GM18517 (cell line): ENCODE measurements around the gene QPRT.
"Not testable (repeated sequence)": the region's sequence is repeated elsewhere in the genome, so short reads cannot be mapped to it uniquely, and the experiment has no call there.

Experiments
- ATAC-seq: cut with Tn5 transposase; IDR thresholded peaks from one replicate; pipeline ENCODE4 v1.9.1; 2021; ENCODE audit warnings: mild to moderate bottlenecking, moderate library complexity; ENCODE audit not compliant: unreplicated experiment

Gene QPRT

DNA sequence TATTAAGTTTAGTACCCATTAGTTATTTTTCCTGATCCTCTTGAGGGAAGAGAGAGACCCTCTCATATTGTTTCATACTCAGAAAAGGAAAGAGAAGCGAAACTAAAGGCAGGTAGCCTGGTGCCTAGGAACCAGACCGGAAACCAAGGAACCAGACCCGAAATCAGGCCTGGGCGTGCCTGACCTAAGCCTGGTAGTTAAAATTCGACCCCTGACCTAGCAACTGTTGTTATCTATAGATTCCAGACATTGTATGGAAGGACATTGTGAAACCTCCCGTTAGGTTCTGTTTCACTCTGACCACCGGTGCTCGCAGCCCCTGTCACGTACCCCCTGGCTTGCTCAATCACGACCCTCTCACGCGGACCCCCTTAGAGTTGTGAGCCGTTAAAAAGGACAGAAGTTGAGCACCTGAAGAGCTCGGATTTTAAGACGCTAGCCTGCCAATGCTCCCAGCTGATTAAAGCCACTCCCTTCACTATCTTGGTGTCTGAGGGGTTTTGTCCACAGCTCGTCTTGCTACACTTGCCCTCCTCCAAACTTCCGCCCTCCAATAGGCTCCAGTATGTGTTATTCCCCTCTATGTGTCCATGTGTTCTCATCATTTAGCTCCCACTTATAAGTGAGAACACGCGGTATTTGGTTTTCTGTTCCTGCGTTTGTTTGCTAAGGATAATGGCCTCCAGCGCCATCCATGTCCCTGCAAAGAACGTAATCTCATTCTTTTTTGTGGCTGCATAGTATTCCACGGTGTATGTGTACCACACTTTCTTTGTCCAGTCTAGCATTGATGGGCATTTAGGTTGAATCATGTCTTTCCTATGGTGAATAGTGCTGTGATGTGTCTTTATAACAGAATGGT lies 10.7 kb downstream of the QPRT start:
- not testable (repeated sequence) for ATAC-seq

- not testable (repeated sequence) for ATAC-seq
Observed at GRCh38 chr16:29692606-29693005, 13.6 kb downstream of the QPRT start.

DNA sequence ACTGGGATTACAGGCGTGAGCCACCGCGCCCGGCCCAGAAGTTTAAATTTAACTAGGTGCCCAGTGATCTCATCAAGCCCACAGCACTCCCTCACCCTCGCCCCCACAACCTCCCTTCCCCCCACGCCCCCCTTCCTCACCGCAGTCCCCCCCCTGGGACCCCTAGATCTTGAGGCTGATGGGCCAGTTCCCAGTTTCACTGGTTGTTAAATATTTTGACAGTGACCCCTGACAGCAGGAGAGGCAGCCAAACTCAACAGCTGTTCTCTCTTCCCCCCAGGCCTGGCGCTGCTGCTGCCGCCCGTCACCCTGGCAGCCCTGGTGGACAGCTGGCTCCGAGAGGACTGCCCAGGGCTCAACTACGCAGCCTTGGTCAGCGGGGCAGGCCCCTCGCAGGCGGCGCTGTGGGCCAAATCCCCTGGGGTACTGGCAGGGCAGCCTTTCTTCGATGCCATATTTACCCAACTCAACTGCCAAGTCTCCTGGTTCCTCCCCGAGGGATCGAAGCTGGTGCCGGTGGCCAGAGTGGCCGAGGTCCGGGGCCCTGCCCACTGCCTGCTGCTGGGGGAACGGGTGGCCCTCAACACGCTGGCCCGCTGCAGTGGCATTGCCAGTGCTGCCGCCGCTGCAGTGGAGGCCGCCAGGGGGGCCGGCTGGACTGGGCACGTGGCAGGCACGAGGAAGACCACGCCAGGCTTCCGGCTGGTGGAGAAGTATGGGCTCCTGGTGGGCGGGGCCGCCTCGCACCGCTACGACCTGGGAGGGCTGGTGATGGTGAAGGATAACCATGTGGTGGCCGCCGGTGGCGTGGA lies 15.6 kb downstream of the QPRT start:
- ATAC-seq: no peak

GRCh38 chr16:29695675-29696074 lies 16.7 kb downstream of the QPRT start:
- not testable (repeated sequence) for ATAC-seq

DNA sequence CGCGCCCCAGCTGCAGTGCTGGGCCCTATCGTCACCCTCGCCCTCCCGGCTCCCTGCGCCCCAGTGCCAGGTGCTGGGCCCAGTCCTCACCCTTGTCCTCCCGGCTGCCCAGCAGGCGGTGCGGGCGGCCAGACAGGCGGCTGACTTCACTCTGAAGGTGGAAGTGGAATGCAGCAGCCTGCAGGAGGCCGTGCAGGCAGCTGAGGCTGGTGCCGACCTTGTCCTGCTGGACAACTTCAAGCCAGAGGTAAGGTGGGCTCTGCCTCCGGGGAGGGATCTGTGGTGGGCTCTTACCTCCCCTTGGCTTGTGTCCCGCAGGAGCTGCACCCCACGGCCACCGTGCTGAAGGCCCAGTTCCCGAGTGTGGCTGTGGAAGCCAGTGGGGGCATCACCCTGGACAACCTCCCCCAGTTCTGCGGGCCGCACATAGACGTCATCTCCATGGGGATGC lies 17.9 kb downstream of the QPRT start:
- no peak for ATAC-seq

- no peak for ATAC-seq
Observed at GRCh38 chr16:29697391-29697790, 18.4 kb downstream of the QPRT start.

DNA sequence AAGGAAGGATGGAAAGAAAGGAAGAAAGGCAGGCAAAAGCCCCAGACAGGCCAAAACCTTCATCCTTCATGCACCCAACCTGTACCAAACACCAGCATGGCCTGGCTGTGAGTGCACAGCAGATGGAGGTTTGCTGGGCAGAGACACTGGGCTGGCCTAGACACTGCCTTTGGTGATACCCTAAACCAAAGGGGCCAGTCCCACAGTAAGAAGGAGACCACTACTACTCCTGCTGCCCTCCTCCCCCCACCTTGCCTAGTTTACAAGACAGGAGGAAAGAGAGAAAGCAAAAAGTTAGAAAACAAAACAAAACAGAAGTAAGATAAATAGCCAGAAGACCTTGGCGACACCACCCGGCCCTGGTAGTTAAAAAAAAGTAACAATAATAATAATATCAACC lies 19.1 kb downstream of the QPRT start:
- no peak for ATAC-seq

- no peak for ATAC-seq
Observed at GRCh38 chr16:29698484-29699323, 19.7 kb downstream of the QPRT start.

DNA sequence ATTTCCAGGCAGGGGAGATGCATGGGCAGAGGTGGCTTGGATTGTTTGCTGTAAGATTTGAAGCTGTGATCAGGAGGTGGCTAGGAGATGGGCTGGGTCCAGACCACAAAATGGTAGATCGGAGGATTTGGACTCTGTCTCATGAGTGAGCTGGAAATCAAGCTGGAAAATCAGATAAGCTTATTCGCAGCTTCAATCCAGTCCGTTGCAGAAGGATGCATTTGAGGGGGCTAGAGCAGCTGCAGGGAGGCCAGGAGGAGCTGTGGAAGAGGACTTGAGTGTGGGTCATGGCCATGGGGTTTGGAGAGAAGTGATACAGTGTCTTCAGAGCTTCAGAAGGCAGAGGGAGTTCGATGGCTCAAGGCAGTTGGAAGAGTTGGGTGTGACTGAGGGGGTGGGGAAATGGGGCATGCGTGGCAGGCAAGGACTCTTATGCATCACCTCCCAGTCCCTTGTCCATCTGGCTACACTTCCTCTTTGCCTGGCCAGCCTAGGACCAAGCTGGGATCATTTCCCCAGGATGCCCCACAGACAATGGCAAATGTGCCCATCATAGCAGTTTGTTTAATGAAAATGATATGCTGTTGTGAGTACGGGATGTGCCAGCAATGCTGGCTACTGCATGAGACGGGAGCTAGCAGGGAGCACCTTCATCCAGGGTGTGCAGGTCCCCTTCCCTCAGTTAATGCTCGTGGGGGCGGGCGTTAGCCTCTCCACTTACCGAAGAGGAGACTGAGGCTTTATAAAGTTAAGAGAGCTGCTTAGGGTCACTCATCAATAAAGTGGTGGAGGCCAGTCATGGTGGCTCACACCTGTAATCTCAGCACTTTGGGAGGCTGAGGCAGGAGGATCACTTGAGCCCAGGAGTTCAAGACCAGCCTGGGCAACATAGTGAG lies 20.6 kb downstream of the QPRT start:
- no peak for ATAC-seq

- ATAC-seq: no peak
Observed at GRCh38 chr16:29700253-29700987, 21.4 kb downstream of the QPRT start.

- no peak for ATAC-seq
Observed at GRCh38 chr16:29701214-29701555, 22.2 kb downstream of the QPRT start.

- peak; percentile 42 for ATAC-seq
Observed at GRCh38 chr16:29702269-29702668, 23.3 kb downstream of the QPRT start.

DNA sequence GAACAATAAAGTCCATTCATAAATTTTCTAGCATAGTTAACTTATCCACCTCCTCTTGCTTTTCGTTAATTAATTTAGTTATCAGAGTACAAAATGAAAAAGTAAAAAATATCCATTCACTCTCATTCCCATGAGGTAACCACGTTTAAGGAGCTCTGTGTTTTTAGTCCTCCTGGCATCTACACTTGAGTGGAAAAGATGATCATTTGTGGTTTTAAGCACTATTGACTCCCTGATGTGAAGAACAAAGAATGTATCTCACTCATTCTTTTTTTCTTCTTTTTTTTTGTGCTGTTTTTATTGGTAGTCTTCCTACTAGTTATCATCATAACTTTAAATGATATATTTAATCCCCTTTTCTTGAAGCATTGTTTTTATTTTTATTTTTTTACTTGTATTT lies 26.1 kb downstream of the QPRT start:
- no peak for ATAC-seq

DNA sequence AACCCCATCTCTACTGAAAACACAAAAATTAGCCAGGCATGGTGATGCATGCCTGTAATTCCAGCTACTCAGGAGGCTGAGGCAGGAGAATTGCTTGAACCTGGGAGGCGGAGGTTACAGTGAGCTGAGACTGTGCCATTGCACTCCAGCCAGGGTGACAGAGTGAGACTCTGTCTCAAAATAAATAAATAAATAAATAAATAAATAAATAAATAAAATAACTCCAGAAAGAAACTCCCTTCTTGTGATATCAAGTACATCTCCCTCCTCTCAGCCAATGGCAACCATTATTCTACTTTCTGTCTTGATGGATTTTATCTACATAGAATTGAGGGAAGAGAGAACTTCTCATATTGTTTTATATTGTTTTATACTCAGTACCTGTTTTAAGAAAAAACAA lies 28.2 kb downstream of the QPRT start:
- ATAC-seq: not testable (repeated sequence)

DNA sequence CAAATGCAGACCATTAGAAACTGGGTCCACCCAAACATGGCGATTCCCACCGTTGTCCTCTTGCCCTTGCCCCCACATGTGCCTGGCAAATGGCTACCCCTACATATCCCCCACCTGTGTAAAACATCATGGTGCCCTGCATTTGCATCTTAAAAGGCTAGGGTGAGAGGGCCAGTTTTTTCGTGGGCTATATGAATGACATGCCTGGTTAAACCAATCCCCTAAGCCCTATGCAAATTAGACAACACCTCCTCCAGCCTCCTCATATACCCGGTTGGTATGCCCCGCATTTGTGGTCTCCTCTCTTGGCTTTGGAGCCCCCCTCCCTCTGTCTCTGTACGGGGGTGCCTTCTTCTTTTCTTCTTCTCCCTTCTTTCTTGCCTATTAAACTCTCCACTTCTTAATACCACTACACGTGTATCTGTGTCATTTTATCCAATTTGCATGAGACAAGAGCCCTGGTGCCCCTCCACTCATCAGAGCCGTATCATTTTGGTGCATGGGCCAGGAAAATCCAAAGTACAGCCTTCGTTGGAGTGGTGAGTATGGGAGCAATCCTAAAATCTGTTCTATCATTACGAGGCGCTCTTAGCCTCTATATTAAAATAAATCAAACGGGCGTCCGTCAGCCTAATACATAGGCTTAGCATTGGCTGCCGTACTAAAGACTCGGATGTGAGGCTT lies 30.1 kb downstream of the QPRT start:
- no peak for ATAC-seq

- ATAC-seq: not testable (repeated sequence)
Observed at GRCh38 chr16:29709657-29710056, 30.7 kb downstream of the QPRT start.

DNA sequence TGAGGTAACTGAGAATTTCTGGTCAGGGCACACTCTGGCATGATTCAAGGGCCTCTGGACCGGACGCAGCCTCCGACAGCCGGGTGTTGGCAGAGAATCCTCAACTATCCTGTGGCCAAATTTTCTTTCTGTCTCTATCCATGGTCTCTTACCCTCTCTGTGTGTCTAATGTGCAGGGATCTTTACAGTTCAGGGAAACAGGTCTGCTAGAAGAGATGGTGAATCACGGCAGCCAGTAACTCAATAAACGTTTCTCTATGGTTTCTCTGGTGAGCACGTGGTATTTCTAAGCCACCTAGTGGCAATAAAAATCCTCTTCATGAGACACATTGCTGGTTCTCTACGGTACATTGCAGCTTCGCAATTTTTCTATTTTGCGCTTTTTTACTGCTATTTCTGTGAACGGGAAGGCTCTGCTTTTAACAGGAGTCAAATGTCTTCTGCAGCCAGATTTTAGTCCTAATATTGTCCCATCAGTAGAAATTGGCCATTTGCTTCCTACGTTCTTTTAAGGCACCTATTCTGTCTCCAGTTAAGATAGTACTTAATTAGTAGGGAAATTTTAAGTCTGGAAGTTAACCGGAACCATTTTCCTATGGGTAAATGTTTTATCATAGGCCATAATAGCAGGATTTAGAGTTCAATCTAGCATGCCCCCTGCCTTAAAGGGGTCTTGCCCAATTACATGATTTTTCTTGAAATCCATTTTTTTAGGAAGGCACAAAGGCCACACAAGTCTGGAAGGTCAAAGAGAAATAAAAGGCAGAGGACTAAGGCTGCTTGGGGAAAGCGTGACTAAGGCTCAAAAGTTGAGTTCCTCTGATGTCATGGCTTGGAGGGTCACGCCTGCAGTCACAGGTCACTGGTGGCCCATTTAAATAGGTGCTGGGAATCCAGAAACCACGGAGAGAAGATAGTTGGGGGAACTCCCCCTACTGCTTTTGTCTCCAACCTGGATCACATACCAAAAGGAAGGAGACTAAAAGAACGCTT lies 31.5 kb downstream of the QPRT start:
- ATAC-seq: no peak

- ATAC-seq: no peak
Observed at GRCh38 chr16:29712809-29713208, 33.8 kb downstream of the QPRT start.
